ENCODE results near the gene HYAL2. TPM values are rescaled to one million over a fixed set of nuclear protein-coding genes. Genes with fewer than 3 reads are reported as not detected.
"Not testable (repeated sequence)": the region's sequence is repeated elsewhere in the genome, so short reads cannot be mapped to it uniquely, and the experiment has no call there.

HYAL2 gene
- total RNA-seq, 1 experiment from 2014 or later = 29.6 TPM

DNA sequence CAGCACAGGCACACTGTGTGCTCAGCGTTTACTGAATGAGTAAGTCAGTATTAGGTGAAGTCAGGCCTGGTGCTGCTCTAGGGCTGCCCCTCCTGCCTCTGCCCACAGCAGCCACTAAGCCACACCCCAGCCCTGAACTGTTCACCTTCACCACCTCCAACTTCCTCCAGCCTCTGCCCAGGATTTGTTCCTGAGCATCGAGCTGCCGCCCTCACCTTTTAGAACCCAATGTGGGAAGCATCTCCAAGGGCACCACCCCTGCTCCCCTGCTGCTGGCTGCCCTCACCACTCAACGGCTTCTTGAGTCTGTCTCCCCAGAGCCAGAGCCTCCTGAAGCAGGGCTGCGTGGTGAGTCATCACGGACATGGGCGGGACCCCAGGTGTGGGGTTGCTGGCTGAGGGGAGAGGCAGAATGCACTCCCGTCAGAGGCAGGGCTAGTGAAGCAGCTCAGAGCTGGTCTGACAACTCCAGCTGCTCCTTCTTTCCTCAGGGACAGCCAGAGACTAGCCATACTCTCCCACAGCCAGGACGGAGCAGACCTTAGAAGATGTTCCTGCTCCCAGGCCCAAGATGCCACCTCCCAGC is 5.8 kb downstream of the HYAL2 start:
- no peak for TF ChIP-seq EZH2 (IDR thresholded peaks at IDR 0.05; ENCODE audit: low read depth)
- TF ChIP-seq, protein P1, sequence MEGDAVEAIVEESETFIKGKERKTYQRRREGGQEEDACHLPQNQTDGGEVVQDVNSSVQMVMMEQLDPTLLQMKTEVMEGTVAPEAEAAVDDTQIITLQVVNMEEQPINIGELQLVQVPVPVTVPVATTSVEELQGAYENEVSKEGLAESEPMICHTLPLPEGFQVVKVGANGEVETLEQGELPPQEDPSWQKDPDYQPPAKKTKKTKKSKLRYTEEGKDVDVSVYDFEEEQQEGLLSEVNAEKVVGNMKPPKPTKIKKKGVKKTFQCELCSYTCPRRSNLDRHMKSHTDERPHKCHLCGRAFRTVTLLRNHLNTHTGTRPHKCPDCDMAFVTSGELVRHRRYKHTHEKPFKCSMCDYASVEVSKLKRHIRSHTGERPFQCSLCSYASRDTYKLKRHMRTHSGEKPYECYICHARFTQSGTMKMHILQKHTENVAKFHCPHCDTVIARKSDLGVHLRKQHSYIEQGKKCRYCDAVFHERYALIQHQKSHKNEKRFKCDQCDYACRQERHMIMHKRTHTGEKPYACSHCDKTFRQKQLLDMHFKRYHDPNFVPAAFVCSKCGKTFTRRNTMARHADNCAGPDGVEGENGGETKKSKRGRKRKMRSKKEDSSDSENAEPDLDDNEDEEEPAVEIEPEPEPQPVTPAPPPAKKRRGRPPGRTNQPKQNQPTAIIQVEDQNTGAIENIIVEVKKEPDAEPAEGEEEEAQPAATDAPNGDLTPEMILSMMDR (conservative IDR thresholded peaks at IDR 0.05) = no peak
- Histone ChIP-seq H3F3A (ENCODE audit: insufficient read depth, low read depth) (peaks cover 42% of the 10 kb centered on the region), H2AFZ (no peak overlapping the region), H3K4me1 (replicated peaks; ENCODE audit: insufficient read depth) (peaks cover 53% of the 10 kb centered on the region), H3K9me2 (ENCODE audit: insufficient read depth) (no peaks in the 10 kb centered on the region), H3K4me2 (peak overlapping the region; percentile 91), H4K20me1 (ENCODE audit: insufficient read depth) (peaks cover 7% of the 10 kb centered on the region; the same call in 1 of the 2 replicates), H3K4me3 (peak overlapping the region; percentile 46; the same call in 1 of the 2 replicates), H3K9me3 (ENCODE audit: insufficient read depth, low read depth) (no peaks in the 10 kb centered on the region), H3K79me2 (ENCODE audit: low read depth) (peaks cover 32% of the 10 kb centered on the region), H3K36me3 (ENCODE audit: low read depth) (peaks cover 7% of the 10 kb centered on the region; the same call in 1 of the 2 replicates), H3K27ac (peak overlapping the region; percentile 85), H3K27me3 (ENCODE audit: insufficient read depth, low read depth) (no peaks in the 10 kb centered on the region)
- ChIA-PET CTCF (interaction anchor here (0.6 to 1.0 kb wide), 4 partner anchors 12 to 70 kb away, joined by 3 to 4 read pairs (median 3); partner anchors contain the start of genes HYAL1 and SEMA3B), POLR2A (ENCODE audit: unreplicated experiment) (interaction anchor here (0.5 to 1.6 kb wide), 10 partner anchors 14 to 1312 kb away, joined by 3 to 36 read pairs (median 4); partner anchors contain the start of genes HEMK1, HYAL3, IFRD2 and NAA80)
- intact Hi-C loops (cut with micrococcal nuclease; ENCODE audit: unreplicated experiment) = loop anchor here (1.0 to 2.0 kb wide), 2 partner anchors 17 to 48 kb away; partner anchors contain the start of genes HYAL3, NAA80 and SEMA3B
- BruUV-seq (replicated peaks) = no TSS peak
- peak; percentile 98 to 99 for DNase-seq

DNA sequence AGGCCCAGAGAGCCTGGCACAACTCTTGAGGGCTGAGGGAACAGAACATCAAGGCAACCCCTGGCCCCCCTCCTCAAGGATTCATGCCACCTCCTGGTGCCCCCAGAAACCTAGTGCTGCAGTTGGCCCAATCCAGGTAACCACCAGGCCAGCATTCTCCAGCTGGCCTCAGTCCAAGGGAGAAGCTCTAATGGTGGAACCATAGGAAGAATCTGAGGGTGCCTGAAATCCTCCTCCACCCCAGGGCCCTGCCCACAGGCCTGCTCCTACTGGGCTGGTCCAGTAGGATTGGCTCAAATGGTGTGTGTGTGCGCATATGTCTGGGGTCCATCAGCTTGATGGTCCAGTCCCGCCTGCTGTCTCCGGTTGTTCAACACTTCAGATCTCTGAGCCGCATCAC is 7.7 kb downstream of the HYAL2 start:
- Histone ChIP-seq H3K4me2 (no peak overlapping the region), H3K9me3 (ENCODE audit: insufficient read depth, low read depth) (no peaks in the 10 kb centered on the region), H3K27me3 (ENCODE audit: insufficient read depth, low read depth) (no peaks in the 10 kb centered on the region), H3F3A (ENCODE audit: insufficient read depth, low read depth) (peaks cover 42% of the 10 kb centered on the region), H3K27ac (peak overlapping the region; percentile 16; the same call in 1 of the 2 replicates), H3K36me3 (ENCODE audit: low read depth) (peaks cover 7% of the 10 kb centered on the region; the same call in 1 of the 2 replicates), H4K20me1 (ENCODE audit: insufficient read depth) (0 out of 2 replicates have a peak, but pooled peaks cover 3% of the 10 kb centered on the region), H3K9me2 (ENCODE audit: insufficient read depth) (no peaks in the 10 kb centered on the region), H3K79me2 (ENCODE audit: low read depth) (peaks cover 22% of the 10 kb centered on the region), H2AFZ (no peak overlapping the region), H3K4me1 (replicated peaks; ENCODE audit: insufficient read depth) (peaks cover 47% of the 10 kb centered on the region), H3K4me3 (no peak overlapping the region)
- no TSS peak for BruUV-seq (replicated peaks)
- TF ChIP-seq EZH2 (IDR thresholded peaks at IDR 0.05; ENCODE audit: low read depth) = no peak
- TF ChIP-seq, protein P1 (conservative IDR thresholded peaks at IDR 0.05) = no peak
- DNase-seq = no peak
- intact Hi-C loops (cut with micrococcal nuclease; ENCODE audit: unreplicated experiment) = no loop called here
- ChIA-PET CTCF (interaction anchor here (0.5 kb wide), 1 partner anchor 32 kb away, joined by 3 read pairs; no protein-coding TSS in a partner anchor), POLR2A (ENCODE audit: unreplicated experiment) (no interaction called here)

DNA sequence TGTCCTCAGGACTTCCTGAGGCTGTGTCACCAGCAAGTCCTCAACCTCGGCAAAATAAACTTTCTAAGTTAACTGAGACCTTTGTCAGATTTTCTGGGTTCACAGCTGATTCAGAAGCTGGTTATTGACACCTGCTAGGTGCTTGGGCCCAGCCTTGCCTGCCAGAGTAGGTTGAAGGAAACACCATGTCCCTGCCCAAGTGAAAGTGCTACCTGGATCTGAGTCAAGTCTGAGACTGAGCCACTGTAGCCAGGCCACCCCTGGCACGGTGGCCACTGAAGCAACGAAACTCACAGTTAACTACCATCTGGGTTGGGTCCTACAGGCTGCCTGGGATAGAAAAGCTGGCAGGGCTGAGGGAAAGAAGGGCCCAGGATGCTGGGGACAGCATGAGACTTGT is 8.2 kb downstream of the HYAL2 start:
- POLR2A ChIA-PET (ENCODE audit: unreplicated experiment) = interaction anchor here (0.6 kb wide), 1 partner anchor 10 kb away, joined by 12 read pairs; no protein-coding TSS in a partner anchor
- no peak overlapping the region for H3K4me3 ChIP-seq
- peaks cover 47% of the 10 kb centered on the region for H3K4me1 ChIP-seq (replicated peaks; ENCODE audit: insufficient read depth)
- no TSS peak for BruUV-seq (replicated peaks)
- TF ChIP-seq, protein P1 (conservative IDR thresholded peaks at IDR 0.05) = no peak
- TF ChIP-seq EZH2 (IDR thresholded peaks at IDR 0.05; ENCODE audit: low read depth) = no peak
- H3K27ac ChIP-seq = no peak overlapping the region
- H3K36me3 ChIP-seq (ENCODE audit: low read depth) = peaks cover 4% of the 10 kb centered on the region; the same call in 1 of the 2 replicates
- H3K9me3 ChIP-seq (ENCODE audit: insufficient read depth, low read depth) = no peaks in the 10 kb centered on the region
- peaks cover 42% of the 10 kb centered on the region for H3F3A ChIP-seq (ENCODE audit: insufficient read depth, low read depth)
- peaks cover 17% of the 10 kb centered on the region for H3K79me2 ChIP-seq (ENCODE audit: low read depth)
- H4K20me1 ChIP-seq (ENCODE audit: insufficient read depth) = 0 out of 2 replicates have a peak, but pooled peaks cover 3% of the 10 kb centered on the region
- H3K27me3 ChIP-seq (ENCODE audit: insufficient read depth, low read depth) = no peaks in the 10 kb centered on the region
- DNase-seq = no peak
- intact Hi-C loops (cut with micrococcal nuclease; ENCODE audit: unreplicated experiment) = no loop called here
- H3K4me2 ChIP-seq = no peak overlapping the region
- H3K9me2 ChIP-seq (ENCODE audit: insufficient read depth) = no peaks in the 10 kb centered on the region
- CTCF ChIA-PET = interaction anchor here (0.5 to 0.7 kb wide), 2 partner anchors 33 to 35 kb away, joined by 3 to 6 read pairs; no protein-coding TSS in a partner anchor
- no peak overlapping the region for H2AFZ ChIP-seq

DNA sequence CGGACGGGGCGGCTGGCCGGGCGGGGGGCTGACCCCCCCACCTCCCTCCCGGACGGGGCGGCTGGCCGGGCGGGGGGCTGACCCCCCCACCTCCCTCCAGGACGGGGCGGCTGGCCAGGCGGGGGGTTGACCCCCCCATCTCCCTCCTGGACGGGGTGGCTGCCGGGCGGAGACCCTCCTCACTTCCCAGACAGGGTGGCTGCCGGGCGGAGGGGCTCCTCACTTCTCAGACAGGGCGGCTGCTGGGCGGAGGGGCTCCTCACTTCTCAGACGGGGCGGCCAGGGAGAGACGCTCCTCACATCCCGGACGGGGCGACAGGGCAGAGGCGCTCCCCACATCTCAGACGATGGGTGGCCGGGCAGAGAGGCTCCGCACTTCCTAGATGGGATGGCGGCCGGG is 10.5 kb downstream of the HYAL2 start:
- POLR2A ChIA-PET (ENCODE audit: unreplicated experiment); H4K20me1 ChIP-seq (ENCODE audit: insufficient read depth); H3K4me3 ChIP-seq; CTCF ChIA-PET; H3K9me2 ChIP-seq (ENCODE audit: insufficient read depth); H3K4me2 ChIP-seq; H3K27ac ChIP-seq; H3K27me3 ChIP-seq (ENCODE audit: insufficient read depth, low read depth); DNase-seq; BruUV-seq (replicated peaks); intact Hi-C loops (cut with micrococcal nuclease; ENCODE audit: unreplicated experiment); H3K36me3 ChIP-seq (ENCODE audit: low read depth); H3K79me2 ChIP-seq (ENCODE audit: low read depth); H3K9me3 ChIP-seq (ENCODE audit: insufficient read depth, low read depth); H2AFZ ChIP-seq: not testable (repeated sequence)
- H3F3A ChIP-seq (ENCODE audit: insufficient read depth, low read depth) = peaks cover 20% of the 10 kb centered on the region
- peaks cover 24% of the 10 kb centered on the region for H3K4me1 ChIP-seq (replicated peaks; ENCODE audit: insufficient read depth)

Measured in PC-9 (cell line).